ENCODE measurements around the gene PPP1R1B. TPM values are rescaled to one million over a fixed set of nuclear protein-coding genes. Genes with fewer than 3 reads are reported as not detected.
A peak's percentile ranks its signal among the peaks of the same experiment; 100 is the strongest.

Gene PPP1R1B
- total and polyA plus RNA-seq, 9 of the 15 experiments (the other 6 are each of a cell fraction or from before 2014, with no cell fraction given) = 0.07 to 0.18 (median 0.10) TPM; not detected in 4

DNA sequence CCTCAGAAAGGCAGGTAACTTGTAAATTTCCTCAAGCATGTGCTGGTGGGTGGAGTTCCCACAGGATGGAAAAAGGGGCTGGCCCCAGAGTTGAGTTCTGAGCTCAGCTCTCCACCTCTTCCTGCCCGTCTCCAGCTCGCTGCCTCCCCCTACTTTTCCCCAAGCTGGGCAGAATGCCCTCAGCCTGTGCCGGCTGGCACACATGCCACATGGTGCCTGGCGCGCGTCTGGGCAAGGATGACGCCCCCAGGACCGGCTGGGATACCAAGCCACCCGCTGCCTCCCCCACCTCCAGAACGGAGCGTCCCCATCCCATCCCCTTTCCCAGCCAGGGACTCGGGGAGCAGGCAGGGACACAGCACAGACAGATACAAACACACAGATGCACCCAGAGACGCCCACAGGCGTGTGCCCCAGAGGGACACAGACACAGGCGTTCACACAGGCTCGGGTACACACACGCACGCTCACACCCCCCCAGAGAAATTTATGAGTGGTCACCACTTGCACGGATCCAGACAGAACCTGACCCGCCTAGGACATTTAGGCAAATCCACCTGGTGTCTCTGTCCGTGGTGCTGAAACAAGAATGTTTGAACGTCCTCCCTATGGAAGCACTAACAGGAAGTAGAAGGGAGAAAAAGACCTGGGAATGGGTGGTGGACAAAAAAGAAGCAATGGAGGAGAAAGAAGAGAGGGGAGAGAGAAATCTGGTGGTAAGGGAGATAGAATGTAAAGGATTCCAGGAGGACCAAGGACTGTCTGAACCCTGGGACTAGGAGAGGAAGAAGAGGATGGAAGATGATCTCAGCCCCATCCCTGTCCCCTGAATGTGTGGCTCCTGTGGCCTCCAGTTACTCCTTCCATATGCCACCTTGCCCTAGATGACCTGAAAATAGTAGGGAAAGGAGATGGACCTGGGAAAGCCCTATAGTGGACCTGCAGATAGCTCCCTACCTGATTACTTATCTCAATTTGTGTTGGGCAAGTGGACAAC, 34.5 kb upstream of the PPP1R1B start (continued):
- TF ChIP-seq, protein P1, sequence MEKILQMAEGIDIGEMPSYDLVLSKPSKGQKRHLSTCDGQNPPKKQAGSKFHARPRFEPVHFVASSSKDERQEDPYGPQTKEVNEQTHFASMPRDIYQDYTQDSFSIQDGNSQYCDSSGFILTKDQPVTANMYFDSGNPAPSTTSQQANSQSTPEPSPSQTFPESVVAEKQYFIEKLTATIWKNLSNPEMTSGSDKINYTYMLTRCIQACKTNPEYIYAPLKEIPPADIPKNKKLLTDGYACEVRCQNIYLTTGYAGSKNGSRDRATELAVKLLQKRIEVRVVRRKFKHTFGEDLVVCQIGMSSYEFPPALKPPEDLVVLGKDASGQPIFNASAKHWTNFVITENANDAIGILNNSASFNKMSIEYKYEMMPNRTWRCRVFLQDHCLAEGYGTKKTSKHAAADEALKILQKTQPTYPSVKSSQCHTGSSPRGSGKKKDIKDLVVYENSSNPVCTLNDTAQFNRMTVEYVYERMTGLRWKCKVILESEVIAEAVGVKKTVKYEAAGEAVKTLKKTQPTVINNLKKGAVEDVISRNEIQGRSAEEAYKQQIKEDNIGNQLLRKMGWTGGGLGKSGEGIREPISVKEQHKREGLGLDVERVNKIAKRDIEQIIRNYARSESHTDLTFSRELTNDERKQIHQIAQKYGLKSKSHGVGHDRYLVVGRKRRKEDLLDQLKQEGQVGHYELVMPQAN (IDR thresholded peaks at IDR 0.05; ENCODE audit: borderline replicate concordance) = 0 out of 2 replicates have a peak, but pooled peaks have one; percentile 37
- peak; percentile 97 for TF ChIP-seq MIER1 (IDR thresholded peaks at IDR 0.05; ENCODE audit: low read depth)
- no peak for TF ChIP-seq CTCFL (IDR thresholded peaks at IDR 0.05; ENCODE audit: borderline replicate concordance, insufficient read depth, low read depth, low read length, poor library complexity, severe bottlenecking)
- TF ChIP-seq VEZF1 (CRISPR knock-in tag; IDR thresholded peaks at IDR 0.05) = no peak
- no peak for TF ChIP-seq KAT8 (IDR thresholded peaks at IDR 0.05; ENCODE audit: low read depth)
- no peak for TF ChIP-seq ZNF23 (CRISPR knock-in tag; IDR thresholded peaks at IDR 0.05)
- TF ChIP-seq REST (IDR thresholded peaks at IDR 0.05; ENCODE audit: borderline replicate concordance) = peak; percentile 98
- peak; percentile 93 for TF ChIP-seq REST (CRISPR knock-in tag; IDR thresholded peaks at IDR 0.05; ENCODE audit: low read depth)
- TF ChIP-seq FOSL1 (tag; conservative IDR thresholded peaks at IDR 0.05) = no peak
- TF ChIP-seq, protein P2, sequence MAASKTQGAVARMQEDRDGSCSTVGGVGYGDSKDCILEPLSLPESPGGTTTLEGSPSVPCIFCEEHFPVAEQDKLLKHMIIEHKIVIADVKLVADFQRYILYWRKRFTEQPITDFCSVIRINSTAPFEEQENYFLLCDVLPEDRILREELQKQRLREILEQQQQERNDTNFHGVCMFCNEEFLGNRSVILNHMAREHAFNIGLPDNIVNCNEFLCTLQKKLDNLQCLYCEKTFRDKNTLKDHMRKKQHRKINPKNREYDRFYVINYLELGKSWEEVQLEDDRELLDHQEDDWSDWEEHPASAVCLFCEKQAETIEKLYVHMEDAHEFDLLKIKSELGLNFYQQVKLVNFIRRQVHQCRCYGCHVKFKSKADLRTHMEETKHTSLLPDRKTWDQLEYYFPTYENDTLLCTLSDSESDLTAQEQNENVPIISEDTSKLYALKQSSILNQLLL (CRISPR knock-in tag; IDR thresholded peaks at IDR 0.05; ENCODE audit: borderline replicate concordance) = no peak
